K562 (cell line): Measurements from ENCODE around the gene CSTPP1. TPM values are rescaled to one million over a fixed set of nuclear protein-coding genes. Genes with fewer than 3 reads are reported as not detected.

ENCODE experiments used
- ATAC-seq: fragments of 200-7000 bp; cut with Tn5 transposase; 3 replicates; pipeline ENCODE4 v1.9.1; 2020; ENCODE audit warnings: moderate library complexity
- BruUV-seq: library from RNA; stranded (reverse); fragments of 400-500 nt; replicated peaks from 2 replicates; lab custom pipeline; 2021; lab: Mats Ljungman, UMichigan
- CTCF ChIA-PET: fragments of 300-600 bp; formaldehyde crosslinking; extraction: SDS; loops from one replicate; lab custom pipeline; 2021; ENCODE audit warnings: low intra/inter-chr PET ratio; lab: Yijun Ruan, JAX
- POLR2A ChIA-PET: fragments of 300-600, 350-650 bp; sonication (Branson Sonifier 250); formaldehyde crosslinking; extraction: SDS; loops from one replicate; lab custom pipeline; 2021; ENCODE audit warnings: antibody characterized with exemption, inconsistent platforms; lab: Yijun Ruan, JAX
- DNase-seq, 4 experiments: peaks; one replicate each; pipeline versions ENCODE4 v3.0.0 to v3.0.0-alpha.2; 2011 to 2018; ENCODE audit warnings: low spot score in 3 of 4, mixed read lengths in 3 of 4; ENCODE audit errors: extremely low read depth in 1 of 4
- FAIRE-seq: peaks from 2 replicates; lab custom pipeline; 2011; peaks lifted over from hg19 to GRCh38; lab: Jason Lieb, UNC
- H2AFZ ChIP-seq: 2 replicates; pipeline ENCODE4 v1.6.0; 2011; ENCODE audit warnings: low read depth, low read length, control low read depth, inconsistent platforms
- H3K27ac ChIP-seq: fragments of 200-600 bp; 3 replicates; pipeline ENCODE4 v1.8.0; 2011; ENCODE audit warnings: low read depth, mild to moderate bottlenecking, control low read depth, inconsistent platforms, low read length, moderate library complexity, mixed read lengths; ENCODE audit errors: extremely low read depth
- H3K27me3 ChIP-seq, 2 experiments: fragments of 300-600 bp in 1 of 2; 2 replicates in 1 of 2; 3 replicates in 1 of 2; pipeline versions ENCODE4 v1.6.0 to v1.8.0; 2011; ENCODE audit warnings: inconsistent platforms in 2 of 2, low read length in 2 of 2, mild to moderate bottlenecking in 1 of 2, mixed read lengths in 1 of 2, moderate library complexity in 1 of 2; ENCODE audit not compliant: control insufficient read depth in 2 of 2, insufficient read depth in 2 of 2
- H3K36me3 ChIP-seq: fragments of 300-600 bp; 3 replicates; pipeline ENCODE4 v1.8.0; 2011; ENCODE audit warnings: mild to moderate bottlenecking, low read length, inconsistent platforms; ENCODE audit not compliant: control insufficient read depth, insufficient read depth
- H3K4me1 ChIP-seq, 2 experiments: fragments of 200-600 bp in 1 of 2; replicated peaks in 1 of 2; 2 replicates in 1 of 2; 3 replicates in 1 of 2; pipeline versions ENCODE4 v1.5.1 to v1.8.0; 2011; ENCODE audit warnings: inconsistent platforms in 2 of 2, low read length in 2 of 2, mild to moderate bottlenecking in 1 of 2, mixed read lengths in 1 of 2, moderate library complexity in 1 of 2; ENCODE audit not compliant: control insufficient read depth in 2 of 2, insufficient read depth in 2 of 2
- H3K4me2 ChIP-seq: 2 replicates; pipeline ENCODE4 v1.6.1; 2011; ENCODE audit warnings: low read length, control low read depth, inconsistent platforms, mixed read lengths; ENCODE audit not compliant: insufficient read depth
- H3K4me3 ChIP-seq: fragments of 200-600 bp; sonication (generic), shearing (Covaris generic); 2 replicates; pipeline ENCODE4 v1.5.1; 2016; ENCODE audit warnings: control low read depth, inconsistent platforms
- H3K79me2 ChIP-seq: fragments of 200-600 bp; 3 replicates; pipeline ENCODE4 v1.8.0; 2011; ENCODE audit warnings: low read length, inconsistent platforms; ENCODE audit not compliant: control insufficient read depth, insufficient read depth
- H3K9ac ChIP-seq, 2 experiments: 2 replicates each; pipeline versions ENCODE4 v1.6.0 to v1.6.1; 2011; ENCODE audit warnings: low read depth in 2 of 2, low read length in 2 of 2, control low read depth in 1 of 2, inconsistent platforms in 1 of 2, mild to moderate bottlenecking in 1 of 2, mixed read lengths in 1 of 2; ENCODE audit not compliant: insufficient read depth in 1 of 2
- H3K9me1 ChIP-seq: one replicate; pipeline ENCODE4 v1.6.0; 2011; ENCODE audit warnings: inconsistent platforms, mild to moderate bottlenecking, low read length, moderate library complexity; ENCODE audit not compliant: control insufficient read depth, insufficient read depth
- H3K9me3 ChIP-seq: replicated peaks from 2 replicates; pipeline ENCODE4 v1.5.1; 2011; ENCODE audit warnings: low read depth, low read length, inconsistent platforms; ENCODE audit not compliant: control insufficient read depth, insufficient read depth
- H4K20me1 ChIP-seq: replicated peaks from 2 replicates; pipeline ENCODE4 v1.6.1; 2011; ENCODE audit warnings: low read length, inconsistent platforms, mixed read lengths; ENCODE audit not compliant: control insufficient read depth, insufficient read depth
- ADNP ChIP-seq: fragments of 200-800 bp; sonication (Bioruptor generic); IDR thresholded peaks from 2 replicates; pipeline ENCODE4 v1.6.1; 2016; ENCODE audit warnings: missing genetic modification characterization, missing compliant biosample characterization
- ARID2 ChIP-seq: fragments of 450-650 bp; IDR thresholded peaks from 2 replicates; pipeline ENCODE4 v1.6.1; 2017; ENCODE audit warnings: antibody characterized with exemption, mild to moderate bottlenecking
- CHD4 ChIP-seq: fragments of 200-600 bp; sonication (generic); IDR thresholded peaks from 3 replicates; pipeline ENCODE4 v1.6.1; 2012; ENCODE audit warnings: low read depth, mild to moderate bottlenecking, mixed read lengths, low read length, inconsistent platforms; ENCODE audit not compliant: insufficient read depth, insufficient replicate concordance, poor library complexity, severe bottlenecking
- CUX1 ChIP-seq: fragments of 200-800 bp; sonication (Bioruptor generic); IDR thresholded peaks from 2 replicates; pipeline ENCODE4 v1.6.1; 2016; ENCODE audit warnings: missing genetic modification characterization, missing compliant biosample characterization
- GTF2F1 ChIP-seq: IDR thresholded peaks from 2 replicates; pipeline ENCODE4 v1.6.1; 2011; ENCODE audit warnings: low read depth, low read length, improper control_type of control experiment
- HLTF ChIP-seq: fragments of 450-650 bp; IDR thresholded peaks from 2 replicates; pipeline ENCODE4 v1.6.1; 2016
- HMGN3 ChIP-seq: IDR thresholded peaks from 2 replicates; pipeline ENCODE4 v1.6.1; 2011; ENCODE audit warnings: borderline replicate concordance, low read depth, mild to moderate bottlenecking, mixed read lengths, low read length; ENCODE audit not compliant: insufficient read length; ENCODE audit errors: extremely low read depth
- MCM3 ChIP-seq: fragments of 450-650 bp; IDR thresholded peaks from 2 replicates; pipeline ENCODE4 v1.6.1; 2016
- MLX ChIP-seq, 2 experiments: fragments of 450-650 bp in 1 of 2; sonication (generic) in 1 of 2; formaldehyde crosslinking; conservative IDR thresholded peaks; 2 replicates each; pipeline versions ENCODE4 v1.4.0 to v1.8.1; 2020 to 2022; ENCODE audit warnings: mild to moderate bottlenecking in 1 of 2, missing genetic modification reagents in 1 of 2
- MYNN ChIP-seq, 2 experiments: sonication (generic); formaldehyde crosslinking in 1 of 2; IDR thresholded peaks; 2 replicates each; pipeline versions ENCODE4 v1.5.0 to v1.6.1; 2016 to 2020; ENCODE audit warnings: antibody characterized with exemption in 1 of 2, missing genetic modification reagents in 1 of 2
- POLR2A ChIP-seq: fragments of 450-650 bp; conservative IDR thresholded peaks from 2 replicates; pipeline ENCODE4 v1.6.1; 2016
- POLR2B ChIP-seq: fragments of 450-650 bp; IDR thresholded peaks from 2 replicates; pipeline ENCODE4 v1.6.1; 2018; ENCODE audit warnings: low read depth; ENCODE audit not compliant: partially characterized antibody
- RB1 ChIP-seq: fragments of 450-650 bp; IDR thresholded peaks from 2 replicates; pipeline ENCODE4 v1.6.1; 2017; ENCODE audit warnings: low read depth, mild to moderate bottlenecking
- RBM25 ChIP-seq: fragments of 200-400 bp; formaldehyde crosslinking; IDR thresholded peaks from 2 replicates; pipeline ENCODE4 v1.6.1; 2018; ENCODE audit warnings: low read length, low read depth, moderate library complexity; ENCODE audit not compliant: severe bottlenecking
- TOE1 ChIP-seq, 2 experiments: fragments of 450-650 bp in 1 of 2; sonication (generic) in 1 of 2; formaldehyde crosslinking in 1 of 2; IDR thresholded peaks; 2 replicates each; pipeline versions ENCODE4 v1.7.1 to v1.8.0; 2016 to 2022; ENCODE audit warnings: borderline replicate concordance in 2 of 2, mild to moderate bottlenecking in 2 of 2, antibody characterized with exemption in 1 of 2, inconsistent platforms in 1 of 2, low read depth in 1 of 2, missing genetic modification reagents in 1 of 2, moderate library complexity in 1 of 2
- ZKSCAN1 ChIP-seq: fragments of 150-350 bp; IDR thresholded peaks from 2 replicates; pipeline ENCODE4 v1.6.1; 2016; ENCODE audit warnings: low read depth, low read length
- ZNF707 ChIP-seq: fragments of 250-450 bp; sonication (Bioruptor Pico); conservative IDR thresholded peaks from 2 replicates; pipeline ENCODE4 v1.8.0; 2022; ENCODE audit warnings: inconsistent platforms, mild to moderate bottlenecking, moderate library complexity
- WGBS: fragments of 100-300 bp; shearing (Covaris generic); methylation state at CpG from one replicate; pipeline ENCODE4 v1.1.6; 2016; ENCODE audit warnings: low coverage, mixed read lengths; ENCODE audit not compliant: insufficient coverage; ENCODE audit errors: missing lambda C conversion rate; 5-methylcytosine and 5-hydroxymethylcytosine counted together
- in situ Hi-C: fragments of 300-500 bp; cut with MboI; formaldehyde crosslinking; loops from 4 replicates; pipeline ENCODE4 v1.15.0; 2018; ENCODE audit warnings: inconsistent platforms, mixed read lengths
- intact Hi-C: fragments of 100-400 bp; cut with micrococcal nuclease; formaldehyde crosslinking; loops from 2 replicates; pipeline ENCODE4 v1.14.2; 2022
- polyA plus RNA-seq, 8 experiments: library from polyadenylated mRNA; depleted of rRNA in 4 of 8; stranded (reverse) in 5 of 8; unstranded in 3 of 8; fragments of >200 nt; fragmentation: Nextera tagmentation in 2 of 8; fragmentation: Illumina TruSeq in 1 of 8; extraction: Ambion mirVana in 2 of 8; extraction: Trizol in 1 of 8; gene quantifications; 2 replicates each; pipeline versions ENCODE4 v1.2.1 to v1.2.3, GENCODE V29; 2011 to 2014; ENCODE audit warnings: inconsistent platforms in 1 of 8, missing spikeins in 1 of 8
- total RNA-seq, 7 experiments: library from RNA; depleted of rRNA in 6 of 7; stranded (reverse); fragments of >200 nt in 6 of 7; fragmentation: Illumina TruSeq in 2 of 7; extraction: Trizol in 2 of 7; gene quantifications; 2 replicates each; pipeline versions ENCODE4 v1.2.1 to v1.2.3, GENCODE V29; 2011 to 2021; ENCODE audit warnings: low replicate concordance in 1 of 7

Gene CSTPP1
- total and polyA plus RNA-seq, 9 of the 15 experiments (the other 6 are each of a cell fraction or from before 2014, with no cell fraction given): 6.5 to 17.8 (median 9.2) TPM

GRCh38 chr11:47161890-47162289 is 225.3 kb downstream of the CSTPP1 start:
- intact Hi-C loops (loop anchor here (2.0 kb wide), 1 partner anchor 273 kb away; no protein-coding TSS in a partner anchor), in situ Hi-C loops (loop anchor here (5.0 kb wide), 1 partner anchor 275 kb away; no protein-coding TSS in a partner anchor)
- Histone ChIP-seq H3K9me1 (peaks cover 2% of the 10 kb centered on the region), H3K9me3 (no peaks in the 10 kb centered on the region), H4K20me1 (peaks cover 17% of the 10 kb centered on the region), H3K36me3 (peaks cover 39% of the 10 kb centered on the region; the same call in 2 of the 3 replicates), H3K4me3 (no peak overlapping the region), H3K27ac (no peak overlapping the region), H2AFZ (no peak overlapping the region), H3K4me2 (no peak overlapping the region), H3K9ac (no peak overlapping the region), H3K4me1 (peaks cover 0 to 19% of the 10 kb centered on the region in 2 experiments; a peak in 2 of 5 replicates), H3K27me3 (no peaks in the 10 kb centered on the region), H3K79me2 (no peaks in the 10 kb centered on the region)
- no peak for FAIRE-seq
- ChIA-PET CTCF (interaction anchor here (0.6 to 3.9 kb wide), 3 partner anchors 193 to 335 kb away, joined by 3 to 27 read pairs (median 4); no protein-coding TSS in a partner anchor), POLR2A (interaction anchor here (0.6 to 3.1 kb wide), 6 partner anchors 9 to 750 kb away, joined by 3 to 29 read pairs (median 5); no protein-coding TSS in a partner anchor)
- DNase-seq: no peak
- BruUV-seq: no TSS peak
- 62% methylated on average over 9 of the region's 9 CpGs for WGBS
- no peak for ATAC-seq
- TF ChIP-seq RB1 (no peak), ARID2 (no peak), MYNN (IDR thresholded peaks at IDR 0.05) (peak; percentile 45; the same call in 1 of the 2 replicates), MYNN (CRISPR knock-in tag; IDR thresholded peaks at IDR 0.05) (no peak), POLR2B (peak; percentile 2), HMGN3 (no peak), ZKSCAN1 (no peak), CHD4 (no peak), MLX (CRISPR knock-in tag; conservative IDR thresholded peaks at IDR 0.05) (no peak), POLR2A (peak; percentile 6; the same call in 1 of the 2 replicates), CUX1 (CRISPR knock-in tag) (no peak), ZNF707 (no peak), MCM3 (no peak), TOE1 (IDR thresholded peaks at IDR 0.05; ENCODE audit: borderline replicate concordance) (no peak), TOE1 (CRISPR knock-in tag; IDR thresholded peaks at IDR 0.05; ENCODE audit: borderline replicate concordance, low read depth) (no peak), ADNP (no peak), HLTF (no peak), GTF2F1 (no peak), RBM25 (no peak)
